ENCODE data around the gene VSTM1.

DNA sequence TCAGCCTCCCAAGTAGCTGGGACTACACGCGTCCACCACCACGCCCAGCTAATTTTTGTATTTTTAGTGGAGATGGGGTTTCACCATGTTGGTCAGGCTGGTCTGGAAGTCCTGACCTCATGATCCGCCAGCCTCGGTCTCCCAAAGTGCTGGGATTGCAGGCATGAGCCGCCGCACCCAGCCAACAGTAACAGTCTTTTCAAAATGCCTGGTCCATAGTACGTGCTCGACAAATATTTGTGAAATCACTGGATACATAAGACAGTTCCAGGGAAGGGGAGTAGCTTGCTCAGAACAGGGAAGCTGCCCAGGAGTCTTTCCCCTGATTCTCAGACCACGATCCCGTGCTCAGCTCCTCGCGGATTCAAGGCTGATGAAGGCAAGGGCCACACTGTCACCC, 41.8 kb downstream of the VSTM1 start:
- TF ChIP-seq CTCF (IDR thresholded peaks at IDR 0.05) (no peak), POLR2A (IDR thresholded peaks at IDR 0.05) (no peak)

All from Peyer's patch (tissue), 4 donors.